22Rv1 (cell line): ENCODE measurements around the gene HDLBP.

ENCODE experiments used
- CTCF ChIP-seq: fragments of 450-650 bp; IDR thresholded peaks from 2 replicates; pipeline ENCODE4 v1.5.1; 2017; ENCODE audit warnings: mild to moderate bottlenecking
- ZFX ChIP-seq: fragments of 450-650 bp; IDR thresholded peaks from 2 replicates; pipeline ENCODE4 v1.6.1; 2017; ENCODE audit warnings: antibody characterized with exemption, borderline replicate concordance

DNA sequence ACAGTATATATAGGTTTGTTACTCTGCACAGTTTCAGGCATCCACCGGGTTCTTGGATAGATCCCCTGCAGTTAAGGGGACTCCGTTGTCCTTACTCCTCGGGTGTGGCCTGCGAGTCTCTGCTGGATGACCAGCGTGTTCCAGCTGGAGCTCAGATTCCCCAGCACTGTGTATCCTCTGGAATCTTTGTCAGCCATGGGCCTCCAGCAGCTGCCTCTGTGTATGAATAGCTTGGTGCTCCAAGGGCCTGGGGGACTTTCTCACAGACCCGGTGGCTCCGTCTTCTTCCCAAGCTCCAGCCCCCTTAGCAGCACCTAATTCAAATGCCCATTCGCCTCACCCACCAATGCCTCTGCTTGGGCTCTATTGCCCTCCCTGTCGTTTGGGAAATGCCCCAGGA lies 120.7 kb downstream of the HDLBP start:
- no peak for TF ChIP-seq CTCF
- no peak for TF ChIP-seq ZFX
